Parathyroid adenoma (tissue), 2 donors: ENCODE measurements around the gene PRKAR1B.

Experiments used
- H2AFZ ChIP-seq: fragments of 300-600 bp; sonication (generic); one replicate; pipeline ENCODE4 v1.7.0; 2017; ENCODE audit warnings: antibody characterized with exemption, mild to moderate bottlenecking
- H3K27ac ChIP-seq: fragments of 300-600 bp; sonication (generic); one replicate; pipeline ENCODE4 v1.7.0; 2017
- H3K27me3 ChIP-seq: fragments of 300-600 bp; sonication (generic); one replicate; pipeline ENCODE4 v1.7.0; 2017; ENCODE audit warnings: low read length; ENCODE audit not compliant: control insufficient read depth, insufficient read depth
- H3K36me3 ChIP-seq: fragments of 300-600 bp; sonication (generic); one replicate; pipeline ENCODE4 v1.7.0; 2017; ENCODE audit warnings: low read length; ENCODE audit not compliant: control insufficient read depth, insufficient read depth
- H3K4me1 ChIP-seq: fragments of 300-600 bp; sonication (generic); one replicate; pipeline ENCODE4 v1.7.0; 2017; ENCODE audit warnings: control low read depth
- H3K4me2 ChIP-seq: fragments of 300-600 bp; sonication (generic); one replicate; pipeline ENCODE4 v1.7.0; 2017; ENCODE audit warnings: low read length
- H3K4me3 ChIP-seq: fragments of 300-600 bp; sonication (generic); one replicate; pipeline ENCODE4 v1.7.0; 2017; ENCODE audit warnings: low read depth, low read length
- H3K79me2 ChIP-seq: fragments of 300-600 bp; sonication (generic); one replicate; pipeline ENCODE4 v1.7.0; 2017; ENCODE audit warnings: control low read depth
- H3K9ac ChIP-seq: fragments of 300-600 bp; sonication (generic); one replicate; pipeline ENCODE4 v1.7.0; 2017; ENCODE audit warnings: mild to moderate bottlenecking
- H3K9me3 ChIP-seq: fragments of 300-600 bp; sonication (generic); one replicate; pipeline ENCODE4 v1.7.0; 2017; ENCODE audit warnings: low read length; ENCODE audit not compliant: control insufficient read depth
- CTCF ChIP-seq: fragments of 300-600 bp; sonication (generic); IDR thresholded peaks from one replicate; pipeline ENCODE4 v1.7.0; 2017; ENCODE audit warnings: antibody characterized with exemption, mild to moderate bottlenecking
- donor health status: primary hyperparathyroidism.

Gene PRKAR1B

GRCh38 chr7:511476-512145 is 215.5 kb downstream of the PRKAR1B start:
- Histone ChIP-seq H3K27me3 (no peaks in the 10 kb centered on the region), H3K9ac (no peak overlapping the region), H3K4me2 (no peak overlapping the region), H2AFZ (no peak overlapping the region), H3K27ac (no peak overlapping the region), H3K4me3 (no peak overlapping the region), H3K4me1 (no peaks in the 10 kb centered on the region), H3K36me3 (no peaks in the 10 kb centered on the region), H3K9me3 (no peaks in the 10 kb centered on the region), H3K79me2 (no peaks in the 10 kb centered on the region)
- TF ChIP-seq CTCF, result no peak

GRCh38 chr7:510782-511281 is 216.2 kb downstream of the PRKAR1B start:
- no peaks in the 10 kb centered on the region for H3K36me3 ChIP-seq
- no peaks in the 10 kb centered on the region for H3K27me3 ChIP-seq
- H3K27ac ChIP-seq, result no peak overlapping the region
- no peak overlapping the region for H2AFZ ChIP-seq
- H3K9me3 ChIP-seq, result no peaks in the 10 kb centered on the region
- no peaks in the 10 kb centered on the region for H3K79me2 ChIP-seq
- H3K9ac ChIP-seq, result no peak overlapping the region
- TF ChIP-seq CTCF, result no peak
- H3K4me3 ChIP-seq, result no peak overlapping the region
- H3K4me2 ChIP-seq, result no peak overlapping the region
- no peaks in the 10 kb centered on the region for H3K4me1 ChIP-seq

GRCh38 chr7:510131-510481 is 217.0 kb downstream of the PRKAR1B start:
- no peak overlapping the region for H3K27ac ChIP-seq
- no peak overlapping the region for H3K4me2 ChIP-seq
- H3K9ac ChIP-seq, result no peak overlapping the region
- H3K9me3 ChIP-seq, result no peaks in the 10 kb centered on the region
- no peak overlapping the region for H2AFZ ChIP-seq
- no peaks in the 10 kb centered on the region for H3K4me1 ChIP-seq
- no peaks in the 10 kb centered on the region for H3K79me2 ChIP-seq
- H3K4me3 ChIP-seq, result no peak overlapping the region
- TF ChIP-seq CTCF, result no peak
- no peaks in the 10 kb centered on the region for H3K36me3 ChIP-seq
- no peaks in the 10 kb centered on the region for H3K27me3 ChIP-seq

- Histone ChIP-seq H3K36me3 (no peaks in the 10 kb centered on the region), H3K27me3 (no peaks in the 10 kb centered on the region), H3K4me3 (no peak overlapping the region), H3K9ac (no peak overlapping the region), H3K9me3 (no peaks in the 10 kb centered on the region), H2AFZ (no peak overlapping the region), H3K4me2 (no peak overlapping the region), H3K79me2 (no peaks in the 10 kb centered on the region), H3K4me1 (no peaks in the 10 kb centered on the region), H3K27ac (no peak overlapping the region)
- no peak for TF ChIP-seq CTCF
These were observed 217.5 kb downstream of the PRKAR1B start for GRCh38 chr7:509426-510130.
